Cerebellar cortex (tissue), 1 donor: Measurements from ENCODE around the gene ARMC3.

Experiments used
- DNase-seq: peaks from one replicate; pipeline ENCODE4 v3.0.0-alpha.2; 2015; ENCODE audit warnings: low spot score

ARMC3 gene

GRCh38 chr10:23075672-23076071 lies 147.8 kb downstream of the ARMC3 start:
- no peak for DNase-seq

- DNase-seq: no peak
These were observed 150.3 kb downstream of the ARMC3 start for GRCh38 chr10:23078114-23078513.

GRCh38 chr10:23079700-23080099 lies 151.8 kb downstream of the ARMC3 start:
- DNase-seq: no peak

- DNase-seq: no peak
These were observed 152.4 kb downstream of the ARMC3 start for GRCh38 chr10:23080262-23080661.

GRCh38 chr10:23081221-23081750 lies 153.4 kb downstream of the ARMC3 start:
- DNase-seq: peak; percentile 87

- peak; percentile 55 for DNase-seq
These were observed 154.0 kb downstream of the ARMC3 start for GRCh38 chr10:23081891-23082290.
